Occipital lobe (tissue), 2 donors: ENCODE results near the gene ADISSP. TPM values are rescaled to one million over a fixed set of nuclear protein-coding genes. Genes with fewer than 3 reads are reported as not detected.
A peak's percentile ranks its signal among the peaks of the same experiment; 100 is the strongest.
"Not testable (repeated sequence)": the region's sequence is repeated elsewhere in the genome, so short reads cannot be mapped to it uniquely, and the experiment has no call there.

Experiments
- DNase-seq: peaks from one replicate; lab custom pipeline; 2025; lab: John Stamatoyannopoulos, UW
- total RNA-seq: library from RNA; depleted of rRNA; stranded (reverse); fragments of >200 nt; gene quantifications from one replicate; pipeline ENCODE4 v1.2.3, GENCODE V29; 2014

ADISSP gene
- total RNA-seq, 1 donor from 2014 or later = 18.9 TPM

GRCh38 chr20:3797592-3798372 lies 30.2 kb upstream of the ADISSP start:
- no peak for DNase-seq

DNA sequence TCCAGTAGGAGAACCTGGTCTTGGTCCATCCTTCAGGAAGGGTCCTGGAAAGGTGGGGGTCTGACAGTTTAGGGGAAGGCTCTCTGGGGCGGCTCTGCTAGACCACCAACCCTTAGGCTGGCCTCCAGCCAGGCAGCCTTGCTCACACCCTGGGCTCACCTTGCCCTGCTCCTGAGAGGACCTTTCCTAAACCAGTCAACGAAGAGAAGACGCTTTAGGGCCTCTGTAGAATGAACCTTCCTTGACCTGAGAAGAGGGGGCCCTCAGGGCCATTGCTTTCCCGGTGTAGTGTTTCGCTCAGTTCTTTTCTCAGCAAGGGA lies 29.6 kb upstream of the ADISSP start:
- DNase-seq = no peak

- DNase-seq = no peak
These were observed 29.1 kb upstream of the ADISSP start for GRCh38 chr20:3796477-3797225.

GRCh38 chr20:3795511-3796468 lies 28.2 kb upstream of the ADISSP start, which contains the start of gene CDC25B:
Gene CDC25B (plus strand): TSS chr20:3796310. CDS start chr20:3796532, 222 bp downstream.
- DNase-seq = peak; percentile 91

DNA sequence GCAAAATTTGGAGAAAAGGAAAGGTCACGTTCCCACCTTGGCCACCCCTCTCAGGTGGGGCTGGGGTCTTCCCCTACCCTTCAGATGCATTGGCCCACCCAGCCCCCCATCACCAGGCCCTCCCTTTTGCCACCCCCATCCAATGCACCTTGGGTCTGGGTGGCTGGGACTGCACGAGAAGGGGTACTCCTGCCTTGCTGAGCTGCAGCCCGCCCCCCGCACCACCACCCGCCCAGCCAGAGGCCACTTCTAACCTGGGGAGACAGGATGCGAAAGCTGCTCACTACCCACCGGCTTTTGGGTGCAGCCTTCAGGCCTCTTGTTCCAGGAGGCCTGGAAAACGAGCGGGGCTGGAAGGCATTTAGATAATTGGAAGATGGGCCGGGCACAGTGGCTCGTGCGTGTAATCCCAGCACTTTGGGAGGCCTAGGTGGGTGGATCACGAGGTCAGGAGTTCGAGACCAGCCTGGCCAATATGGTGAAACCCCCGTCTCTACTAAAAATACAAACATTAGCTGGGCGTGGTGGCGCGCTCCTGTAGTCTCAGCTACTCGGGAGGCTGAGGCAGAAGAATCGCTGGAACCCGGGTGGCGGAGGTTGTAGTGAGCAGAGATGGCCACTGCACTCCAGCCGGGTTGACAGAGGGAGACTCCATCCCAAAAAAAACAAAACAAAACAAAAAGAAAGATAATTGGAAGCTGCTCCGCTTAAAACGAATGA lies 27.3 kb upstream of the ADISSP start:
- DNase-seq = no peak

DNA sequence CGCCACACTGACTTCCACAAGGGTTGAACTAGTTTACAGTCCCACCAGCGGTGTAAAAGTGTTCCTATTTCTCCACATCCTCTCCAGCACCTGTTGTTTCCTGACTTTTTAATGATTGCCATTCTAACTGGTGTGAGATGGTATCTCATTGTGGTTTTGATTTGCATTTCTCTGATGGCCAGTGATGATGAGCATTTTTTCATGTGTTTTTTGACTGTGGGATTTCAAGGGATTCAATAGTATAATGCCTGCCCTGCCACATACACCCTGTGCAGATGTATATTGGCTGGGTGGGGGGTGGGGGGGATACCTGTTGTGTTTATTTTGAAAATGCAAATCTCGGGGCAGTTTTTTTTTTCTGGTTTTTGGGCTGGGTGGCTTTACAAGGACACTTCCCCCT lies 26.6 kb upstream of the ADISSP start:
- not testable (repeated sequence) for DNase-seq

DNA sequence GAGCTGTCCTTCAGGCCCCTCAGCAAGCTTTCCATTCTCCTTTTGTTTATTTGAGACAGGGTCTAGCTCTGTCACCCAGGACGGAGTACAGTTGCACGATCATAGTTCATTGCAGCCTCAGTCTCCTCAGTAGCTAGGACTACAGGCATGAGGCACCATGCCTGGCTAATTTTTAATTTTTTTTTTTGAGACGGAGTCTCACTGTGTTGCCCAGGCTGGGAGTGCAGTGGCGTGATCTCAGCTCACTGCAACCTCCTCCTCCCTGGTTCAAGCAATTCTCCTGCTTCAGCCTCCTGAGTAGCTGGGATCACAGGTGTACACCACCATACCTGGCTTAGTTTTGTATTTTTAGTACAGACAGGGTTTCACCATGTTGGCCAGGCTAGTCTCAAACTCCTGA lies 21.6 kb upstream of the ADISSP start:
- not testable (repeated sequence) for DNase-seq

DNA sequence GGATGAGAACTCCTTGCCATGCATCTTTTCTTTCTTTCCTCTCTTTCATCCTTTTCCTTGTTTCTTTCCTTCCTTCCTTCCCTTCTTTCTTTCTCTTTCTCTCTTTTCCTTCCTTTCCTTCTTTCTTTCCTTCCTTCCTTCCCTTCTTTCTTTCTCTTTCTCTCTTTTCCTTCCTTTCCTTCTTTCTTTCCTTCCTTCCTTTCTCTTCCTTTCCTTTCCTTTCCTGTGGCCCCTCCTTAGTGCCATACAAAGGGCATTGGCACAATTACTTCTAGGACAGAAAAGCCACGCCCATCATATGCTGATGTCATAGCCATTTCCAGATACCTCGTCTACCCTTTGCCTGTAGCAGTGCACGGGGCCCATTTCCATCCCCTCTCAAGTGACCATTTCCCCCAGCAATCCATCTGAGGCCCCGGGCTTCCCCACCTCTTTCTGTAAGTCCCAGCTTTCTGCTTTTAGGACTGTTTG lies 21.2 kb upstream of the ADISSP start:
- DNase-seq = no peak

- no peak for DNase-seq
These were observed 19.9 kb upstream of the ADISSP start for GRCh38 chr20:3787324-3788014.

DNA sequence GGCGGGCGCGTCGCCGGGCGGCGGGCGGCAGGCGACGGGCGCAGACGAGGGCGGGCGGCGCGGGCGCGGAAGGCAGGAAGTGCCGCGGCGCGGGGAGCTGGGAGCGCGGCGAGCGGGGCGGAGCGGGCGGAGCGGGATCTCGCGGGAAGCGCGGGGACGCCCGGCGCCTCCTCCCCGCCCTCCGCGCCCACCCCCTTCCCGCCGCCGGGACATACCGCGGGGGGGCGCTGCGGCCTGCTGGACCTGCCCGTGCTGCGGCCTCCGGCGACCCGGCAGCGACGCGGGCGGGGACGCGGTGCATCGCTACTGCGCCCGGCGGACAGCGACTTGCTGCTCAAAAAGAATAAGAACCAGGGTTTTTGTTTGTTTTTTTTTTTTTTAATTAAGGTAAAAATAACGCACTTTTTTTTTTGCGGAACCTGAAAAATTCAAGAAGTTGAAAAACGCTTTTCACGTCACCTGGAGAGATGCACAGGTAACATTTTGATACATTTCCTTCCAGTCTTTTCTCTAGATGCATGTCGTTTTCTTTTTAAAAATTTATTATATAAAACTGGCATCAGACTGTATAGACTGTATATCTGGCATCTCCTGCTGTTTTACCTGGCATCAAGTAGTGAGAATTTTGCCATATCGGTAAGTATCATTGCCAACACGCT lies 19.2 kb upstream of the ADISSP start, which contains the start of gene CENPB:
TSS of gene CENPB (minus strand) at position 76 of the 659 bp plus-strand sequence. CDS start 257 bp downstream, outside the sequence.
- peak; percentile 81 for DNase-seq

GRCh38 chr20:3786126-3786484 lies 18.6 kb upstream of the ADISSP start:
- DNase-seq = no peak

DNA sequence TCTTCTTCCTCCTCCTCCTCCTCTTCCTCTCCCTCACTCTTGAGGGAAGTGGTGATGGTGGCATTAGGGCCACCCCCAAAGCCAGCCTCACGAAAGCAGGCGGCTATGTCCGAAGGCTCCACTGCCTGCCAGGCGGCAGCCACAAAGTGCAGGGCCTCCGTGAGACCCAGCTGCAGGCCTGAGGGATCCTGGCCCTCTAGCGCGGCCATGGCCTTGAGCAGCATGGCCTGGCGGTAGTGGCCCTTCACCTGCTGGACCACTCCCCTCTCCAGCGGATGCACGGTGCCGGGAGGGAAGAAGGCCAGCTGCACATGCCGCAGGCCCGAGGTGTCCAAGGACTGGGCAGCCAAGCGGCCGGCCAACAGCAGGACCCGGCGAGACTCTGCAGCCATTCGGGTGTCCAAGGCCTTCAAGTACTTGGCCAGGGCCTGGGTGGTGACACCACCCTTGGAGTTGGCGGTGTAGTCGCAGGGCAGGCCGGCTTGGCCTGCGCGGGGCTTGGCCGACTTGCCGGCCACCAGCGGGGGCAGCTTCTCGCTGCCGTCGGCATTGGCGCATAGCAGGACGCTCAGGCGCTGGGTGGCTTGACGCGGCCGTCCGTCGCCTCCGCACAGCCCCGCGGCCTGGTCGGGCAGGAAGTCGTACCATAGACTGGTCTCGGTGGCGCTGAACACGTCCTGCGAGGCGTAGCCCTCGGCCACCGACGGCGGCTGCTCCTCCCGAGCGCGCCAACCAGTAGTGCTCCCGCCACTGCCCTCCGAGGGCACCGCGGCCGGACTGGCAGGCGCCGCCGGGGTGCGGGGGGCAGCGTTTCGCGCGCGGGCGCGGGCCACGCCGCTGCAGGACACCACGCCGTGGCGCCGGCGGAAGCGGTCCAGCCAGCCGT lies 17.9 kb upstream of the ADISSP start:
- DNase-seq = no peak

DNA sequence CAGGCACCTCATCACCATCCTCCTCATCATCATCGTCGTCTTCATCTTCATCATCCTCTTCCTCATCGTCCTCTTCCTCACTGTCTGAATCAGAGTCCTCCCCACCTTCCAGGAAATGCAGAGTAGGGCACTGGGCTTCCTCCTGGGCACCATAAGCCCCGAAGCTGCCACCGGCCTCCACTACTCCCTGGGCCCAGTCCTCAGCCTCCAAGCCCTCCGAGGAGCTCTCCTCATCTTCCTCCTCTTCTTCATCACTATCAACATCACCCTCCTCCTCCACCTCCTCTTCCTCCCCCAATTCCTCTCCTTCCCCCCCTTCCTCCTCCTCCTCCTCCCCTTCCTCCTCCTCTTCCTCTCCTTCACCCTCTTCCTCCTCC lies 17.3 kb upstream of the ADISSP start:
- DNase-seq = no peak

DNA sequence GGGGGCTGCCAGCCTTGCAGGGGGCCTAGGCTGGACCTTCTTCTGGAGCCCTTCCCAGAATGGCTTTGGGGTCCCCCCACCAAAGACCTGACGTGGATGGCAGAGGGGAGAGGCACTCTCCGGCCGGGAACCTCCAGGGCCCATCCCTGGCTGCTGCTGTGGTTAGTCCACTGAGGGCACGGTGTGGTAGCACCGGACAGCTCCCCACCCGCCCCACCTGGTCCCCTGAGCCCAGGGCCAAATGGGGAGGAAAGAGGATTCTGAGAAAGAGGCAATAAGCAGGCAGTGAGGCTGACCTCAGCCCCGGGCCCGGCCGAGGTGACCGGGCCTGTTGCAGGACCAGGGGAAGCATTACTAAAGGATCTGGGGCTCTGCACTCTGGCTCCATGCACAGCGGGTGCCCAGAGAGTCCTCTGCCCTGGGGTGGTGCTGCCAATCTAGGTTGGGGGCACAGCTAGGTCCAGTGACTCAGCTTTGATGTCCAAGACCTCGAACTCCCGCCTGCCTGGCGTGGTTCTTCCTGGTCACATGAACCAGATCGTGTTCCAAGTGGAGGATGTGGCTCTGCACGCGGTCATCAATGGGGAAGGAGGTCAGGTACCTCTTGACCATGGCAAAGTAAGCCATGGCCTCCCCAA lies 16.8 kb upstream of the ADISSP start:
- no peak for DNase-seq

DNA sequence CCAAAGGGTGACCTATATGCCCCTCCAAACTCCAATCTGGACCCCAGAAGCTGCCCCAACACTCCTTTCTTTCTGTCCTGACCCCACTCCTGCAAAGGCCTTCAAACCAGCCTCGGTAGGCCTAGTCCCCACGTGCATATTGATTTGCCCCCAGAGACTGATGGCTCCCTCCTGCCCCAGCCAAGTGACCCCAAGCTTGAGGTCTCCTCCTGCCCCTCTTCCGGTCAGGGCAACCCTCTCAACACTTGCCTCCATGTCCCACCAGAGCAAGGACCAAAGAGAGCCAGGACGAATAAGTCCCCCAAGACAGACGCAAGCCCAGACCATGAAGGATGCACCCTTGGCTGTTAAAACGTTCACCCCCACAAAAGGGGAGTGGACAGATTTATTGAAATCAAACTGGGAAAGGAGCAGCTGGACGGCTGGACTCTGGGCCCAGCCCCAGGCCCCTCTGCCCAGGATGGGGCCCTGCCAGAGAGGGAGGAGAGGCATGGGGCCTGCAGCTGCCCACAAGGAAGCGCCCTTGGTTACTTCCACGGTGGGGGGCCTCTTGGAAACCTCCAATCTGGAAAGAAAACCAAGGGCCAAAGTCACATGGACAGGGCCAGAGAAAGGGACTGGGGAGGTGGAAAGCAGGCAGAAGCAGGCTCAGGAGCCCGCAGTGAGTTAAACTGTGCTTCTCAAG lies 16.1 kb upstream of the ADISSP start:
- DNase-seq = no peak

DNA sequence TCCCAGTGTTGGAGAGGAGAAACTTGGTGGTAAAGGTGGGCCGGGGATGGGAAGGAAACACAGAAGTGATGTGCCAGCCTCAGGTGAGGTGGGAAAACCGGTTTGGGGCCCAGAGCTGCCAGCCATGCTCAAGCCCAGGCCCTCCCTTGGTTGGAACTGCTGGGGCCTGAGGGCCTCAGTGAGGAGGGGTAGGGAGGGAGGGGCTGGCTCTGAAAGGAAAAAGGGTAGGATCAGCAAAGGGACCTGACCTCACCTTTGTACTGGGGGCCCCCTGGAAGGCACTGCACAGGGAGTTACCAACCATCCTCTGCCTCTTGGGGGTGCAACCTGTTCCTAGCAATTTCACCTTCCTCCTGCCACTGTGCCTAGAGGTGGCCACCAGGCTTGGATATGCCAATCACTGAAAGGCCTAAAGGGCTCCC lies 15.5 kb upstream of the ADISSP start:
- DNase-seq = no peak

- no peak for DNase-seq
These were observed 15.0 kb upstream of the ADISSP start for GRCh38 chr20:3782597-3782996.
